ENCODE data around the gene CARMIL1.

- TF ChIP-seq POLR2AphosphoS5 (IDR thresholded peaks at IDR 0.05) (no peak), CTCF (IDR thresholded peaks at IDR 0.05) (no peak)
Measured at GRCh38 chr6:25329982-25330381, 50.8 kb downstream of the CARMIL1 start.
